Ishikawa (cell line): ENCODE data around the gene COL16A1.

Experiments
- EGR1 ChIP-seq: IDR thresholded peaks from 2 replicates; pipeline ENCODE4 v1.6.1; 2012
- RAD21 ChIP-seq: IDR thresholded peaks from 2 replicates; pipeline ENCODE4 v1.6.1; 2012; ENCODE audit warnings: low read depth
- TCF12 ChIP-seq: IDR thresholded peaks from 2 replicates; pipeline ENCODE4 v1.6.1; 2012; ENCODE audit warnings: low read depth
- YY1 ChIP-seq: IDR thresholded peaks from 2 replicates; pipeline ENCODE4 v1.6.1; 2012; ENCODE audit warnings: low read depth

- TF ChIP-seq YY1: no peak
- no peak for TF ChIP-seq EGR1
- no peak for TF ChIP-seq RAD21
- no peak for TF ChIP-seq TCF12
These were observed 8.8 kb upstream of the COL16A1 start for GRCh38 chr1:31712630-31713029.
